ENCODE measurements around the gene COL19A1. TPM values are rescaled to one million over a fixed set of nuclear protein-coding genes. Genes with fewer than 3 reads are reported as not detected.

The COL19A1 gene
- total RNA-seq, 3 donors from 2014 or later: 0.15 to 0.66 TPM; not detected in 1

- no peak for DNase-seq (ENCODE audit: low spot score in 2 of 2)
- Histone ChIP-seq H3K36me3 (no peaks in the 10 kb centered on the region), H3K9me3 (no peaks in the 10 kb centered on the region), H3K4me3 (no peak overlapping the region), H3K27me3 (no peaks in the 10 kb centered on the region), H3K27ac (no peak overlapping the region), H3K4me1 (no peaks in the 10 kb centered on the region)
- intact Hi-C loops (cut with DNase I; ENCODE audit: low total_unique reads): no loop called here
- TF ChIP-seq POLR2AphosphoS5 (IDR thresholded peaks at IDR 0.05) (no peak), CTCF (IDR thresholded peaks at IDR 0.05) (no peak), POLR2A (IDR thresholded peaks at IDR 0.05) (no peak)
Observed at GRCh38 chr6:70033781-70034180, 167.4 kb downstream of the COL19A1 start.

DNA sequence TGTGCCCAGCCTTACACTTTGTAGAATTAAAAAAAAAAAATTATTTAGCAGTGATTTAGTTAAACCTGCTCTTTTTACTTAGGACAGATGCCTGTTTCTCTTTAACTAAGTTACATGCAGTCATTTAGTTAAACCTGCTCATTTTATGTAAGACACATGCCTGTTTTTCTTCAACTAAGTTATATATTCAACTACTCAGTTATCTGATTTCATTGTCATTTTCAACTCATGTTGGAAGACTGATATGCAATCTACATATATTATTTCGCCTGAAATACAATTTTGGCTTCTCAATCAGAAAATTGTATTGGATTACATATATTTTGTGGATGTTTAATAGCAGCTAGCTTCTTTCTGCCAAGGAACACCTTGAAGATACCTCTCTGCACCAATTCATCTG, 171.1 kb downstream of the COL19A1 start:
- no peak for DNase-seq (ENCODE audit: low spot score in 2 of 2)
- Histone ChIP-seq H3K4me1 (no peaks in the 10 kb centered on the region), H3K4me3 (no peak overlapping the region), H3K36me3 (no peaks in the 10 kb centered on the region), H3K27ac (no peak overlapping the region), H3K27me3 (no peaks in the 10 kb centered on the region), H3K9me3 (no peaks in the 10 kb centered on the region)
- TF ChIP-seq POLR2A (IDR thresholded peaks at IDR 0.05) (no peak), POLR2AphosphoS5 (IDR thresholded peaks at IDR 0.05) (no peak), CTCF (IDR thresholded peaks at IDR 0.05) (no peak)
- intact Hi-C loops (cut with DNase I; ENCODE audit: low total_unique reads): no loop called here

GRCh38 chr6:70040766-70041165, 174.4 kb downstream of the COL19A1 start:
- H3K36me3 ChIP-seq: no peaks in the 10 kb centered on the region
- TF ChIP-seq POLR2A (IDR thresholded peaks at IDR 0.05) (no peak), POLR2AphosphoS5 (IDR thresholded peaks at IDR 0.05) (no peak), CTCF (IDR thresholded peaks at IDR 0.05) (no peak)
- H3K9me3 ChIP-seq: peaks cover 0 to 13% of the 10 kb centered on the region in 2 donors
- H3K27ac ChIP-seq: no peak overlapping the region
- no peaks in the 10 kb centered on the region for H3K27me3 ChIP-seq
- DNase-seq (ENCODE audit: low spot score in 2 of 2): no peak
- H3K4me1 ChIP-seq: no peaks in the 10 kb centered on the region
- intact Hi-C loops (cut with DNase I; ENCODE audit: low total_unique reads): no loop called here
- no peak overlapping the region for H3K4me3 ChIP-seq

DNA sequence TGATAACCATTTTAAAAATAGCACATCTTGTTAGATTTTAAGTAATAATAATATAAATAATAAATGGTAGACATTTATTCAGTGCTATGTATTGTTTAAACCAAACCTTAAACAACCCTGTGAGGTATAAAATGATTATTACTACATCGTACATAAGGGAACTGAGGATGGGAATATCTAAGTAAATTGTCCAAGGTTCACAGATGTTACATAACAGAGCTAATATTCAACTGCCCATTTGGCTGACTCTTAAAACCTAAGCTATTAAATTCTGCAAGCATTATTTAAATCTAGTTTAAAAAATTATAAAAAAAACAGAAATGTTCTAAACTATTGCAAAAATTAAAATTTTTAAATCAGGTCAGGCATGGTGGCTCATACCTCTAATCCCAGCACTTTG, 175.1 kb downstream of the COL19A1 start:
- intact Hi-C loops (cut with DNase I; ENCODE audit: low total_unique reads): no loop called here
- no peak overlapping the region for H3K27ac ChIP-seq
- H3K4me1 ChIP-seq: no peaks in the 10 kb centered on the region
- no peak overlapping the region for H3K4me3 ChIP-seq
- no peaks in the 10 kb centered on the region for H3K36me3 ChIP-seq
- no peaks in the 10 kb centered on the region for H3K27me3 ChIP-seq
- no peak for DNase-seq (ENCODE audit: low spot score in 2 of 2)
- TF ChIP-seq CTCF (IDR thresholded peaks at IDR 0.05) (no peak), POLR2A (IDR thresholded peaks at IDR 0.05) (no peak), POLR2AphosphoS5 (IDR thresholded peaks at IDR 0.05) (no peak)
- H3K9me3 ChIP-seq: peaks cover 0 to 13% of the 10 kb centered on the region in 2 donors

DNA sequence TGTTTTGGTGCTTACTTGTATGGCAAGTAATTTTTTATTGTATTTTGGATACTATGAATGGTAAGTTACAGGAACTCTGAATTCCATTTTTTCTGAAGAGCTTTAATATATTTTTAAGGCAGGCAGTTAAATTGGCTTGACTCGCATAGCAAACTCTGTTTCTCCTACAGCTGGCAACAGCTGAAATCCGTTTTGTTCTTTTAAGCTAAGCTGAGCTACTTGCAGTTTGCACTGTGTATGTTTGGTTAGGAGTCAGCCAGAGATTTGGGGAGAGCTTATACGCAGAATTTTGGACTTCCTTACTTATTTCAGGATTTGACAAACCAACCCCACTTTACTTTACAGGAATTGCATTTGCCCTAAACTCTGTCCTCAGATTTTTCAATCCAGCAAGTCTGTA, 179.1 kb downstream of the COL19A1 start:
- no peaks in the 10 kb centered on the region for H3K36me3 ChIP-seq
- no peak overlapping the region for H3K27ac ChIP-seq
- H3K9me3 ChIP-seq: peaks cover 0 to 13% of the 10 kb centered on the region in 2 donors
- H3K4me1 ChIP-seq: no peaks in the 10 kb centered on the region
- DNase-seq (ENCODE audit: low spot score in 2 of 2): no peak
- intact Hi-C loops (cut with DNase I; ENCODE audit: low total_unique reads): no loop called here
- no peaks in the 10 kb centered on the region for H3K27me3 ChIP-seq
- H3K4me3 ChIP-seq: no peak overlapping the region
- TF ChIP-seq POLR2AphosphoS5 (IDR thresholded peaks at IDR 0.05) (no peak), CTCF (IDR thresholded peaks at IDR 0.05) (no peak), POLR2A (IDR thresholded peaks at IDR 0.05) (no peak)

Measured in breast epithelium (tissue), 4 donors.